ENCODE data around the gene DRD5. TPM values are rescaled to one million over a fixed set of nuclear protein-coding genes. Genes with fewer than 3 reads are reported as not detected.

The DRD5 gene
- total RNA-seq, 1 experiment from 2014 or later: not detected

DNA sequence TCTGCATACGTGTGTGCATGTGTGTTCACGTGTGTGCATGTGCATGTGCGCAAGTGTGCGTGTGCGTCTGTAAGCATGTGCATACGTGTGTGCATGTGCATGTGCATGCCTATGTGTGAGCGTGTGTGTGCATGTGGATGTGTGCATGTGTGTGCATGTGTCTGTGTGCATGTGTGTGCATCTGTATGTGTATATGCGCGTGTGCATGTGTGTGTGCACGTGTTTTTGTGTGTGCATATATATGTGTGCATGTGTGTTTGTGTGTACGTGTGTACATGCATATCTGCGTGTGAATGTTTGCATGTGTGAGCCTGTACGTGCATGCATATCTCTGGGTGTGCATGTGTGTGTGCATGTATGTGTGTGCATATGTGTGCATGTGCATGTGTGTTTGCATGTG is 35.7 kb upstream of the DRD5 start:
- ChIA-PET POLR2A (ENCODE audit: low non-redundant PET) (no interaction called here), CTCF (no interaction called here)
- H3K27ac ChIP-seq (ENCODE audit: low read depth, low read length, poor library complexity, severe bottlenecking): no peak overlapping the region
- no peaks in the 10 kb centered on the region for H3K36me3 ChIP-seq (ENCODE audit: insufficient read depth, low read length, poor library complexity, severe bottlenecking)
- BruUV-seq (replicated peaks): no TSS peak
- intact Hi-C loops (cut with micrococcal nuclease; ENCODE audit: unreplicated experiment): no loop called here
- no peaks in the 10 kb centered on the region for H3K9me3 ChIP-seq (ENCODE audit: low read depth, low read length, poor library complexity, severe bottlenecking)
- H3K27me3 ChIP-seq (replicated peaks; ENCODE audit: insufficient read depth, low read depth, low read length, poor library complexity): no peaks in the 10 kb centered on the region
- TF ChIP-seq EZH2 (IDR thresholded peaks at IDR 0.05; ENCODE audit: borderline replicate concordance, low read depth, low read length, poor library complexity, severe bottlenecking): no peak
- TF ChIP-seq CTCF (conservative IDR thresholded peaks at IDR 0.05; ENCODE audit: low read depth, low read length): no peak
- no peak for DNase-seq (ENCODE audit: low spot score)
- H3K4me1 ChIP-seq (ENCODE audit: insufficient read depth, low read length, poor library complexity, severe bottlenecking): no peaks in the 10 kb centered on the region
- H3K4me3 ChIP-seq (ENCODE audit: low read depth, low read length, poor library complexity, severe bottlenecking): no peak overlapping the region

- H3K4me3 ChIP-seq (ENCODE audit: low read depth, low read length, poor library complexity, severe bottlenecking): no peak overlapping the region
- H3K4me1 ChIP-seq (ENCODE audit: insufficient read depth, low read length, poor library complexity, severe bottlenecking): no peaks in the 10 kb centered on the region
- intact Hi-C loops (cut with micrococcal nuclease; ENCODE audit: unreplicated experiment): no loop called here
- ChIA-PET POLR2A (ENCODE audit: low non-redundant PET) (no interaction called here), CTCF (no interaction called here)
- H3K27me3 ChIP-seq (replicated peaks; ENCODE audit: insufficient read depth, low read depth, low read length, poor library complexity): no peaks in the 10 kb centered on the region
- no TSS peak for BruUV-seq (replicated peaks)
- H3K9me3 ChIP-seq (ENCODE audit: low read depth, low read length, poor library complexity, severe bottlenecking): no peaks in the 10 kb centered on the region
- DNase-seq (ENCODE audit: low spot score): no peak
- H3K27ac ChIP-seq (ENCODE audit: low read depth, low read length, poor library complexity, severe bottlenecking): no peak overlapping the region
- H3K36me3 ChIP-seq (ENCODE audit: insufficient read depth, low read length, poor library complexity, severe bottlenecking): no peaks in the 10 kb centered on the region
- TF ChIP-seq EZH2 (IDR thresholded peaks at IDR 0.05; ENCODE audit: borderline replicate concordance, low read depth, low read length, poor library complexity, severe bottlenecking) (no peak), CTCF (conservative IDR thresholded peaks at IDR 0.05; ENCODE audit: low read depth, low read length) (no peak)
These were observed 22.7 kb upstream of the DRD5 start for GRCh38 chr4:9758641-9759317.

GRCh38 chr4:9762823-9763475 is 18.5 kb upstream of the DRD5 start:
- Histone ChIP-seq H3K4me1 (ENCODE audit: insufficient read depth, low read length, poor library complexity, severe bottlenecking) (no peaks in the 10 kb centered on the region), H3K36me3 (ENCODE audit: insufficient read depth, low read length, poor library complexity, severe bottlenecking) (no peaks in the 10 kb centered on the region), H3K9me3 (ENCODE audit: low read depth, low read length, poor library complexity, severe bottlenecking) (no peaks in the 10 kb centered on the region), H3K4me3 (ENCODE audit: low read depth, low read length, poor library complexity, severe bottlenecking) (no peak overlapping the region), H3K27me3 (replicated peaks; ENCODE audit: insufficient read depth, low read depth, low read length, poor library complexity) (no peaks in the 10 kb centered on the region), H3K27ac (ENCODE audit: low read depth, low read length, poor library complexity, severe bottlenecking) (no peak overlapping the region)
- intact Hi-C loops (cut with micrococcal nuclease; ENCODE audit: unreplicated experiment): loop anchor here (1.0 to 10.0 kb wide), 4 partner anchors 253 to 792 kb away; no protein-coding TSS in a partner anchor
- ChIA-PET CTCF (no interaction called here), POLR2A (ENCODE audit: low non-redundant PET) (no interaction called here)
- DNase-seq (ENCODE audit: low spot score): peak; percentile 74
- TF ChIP-seq CTCF (conservative IDR thresholded peaks at IDR 0.05; ENCODE audit: low read depth, low read length) (peak; percentile 62), EZH2 (IDR thresholded peaks at IDR 0.05; ENCODE audit: borderline replicate concordance, low read depth, low read length, poor library complexity, severe bottlenecking) (no peak)
- BruUV-seq (replicated peaks): no TSS peak
